Stimulated activated CD8-positive, alpha-beta memory T cell treated with anti-CD3 and anti-CD28 coated beads, Interleukin-4, amount 100 ng/mL, for 24 hours (primary cell): ENCODE data around the gene CHD3.

Source experiments
- DNase-seq: peaks from one replicate; pipeline ENCODE4 v3.0.0-alpha.2; 2020; ENCODE audit warnings: low read depth

The CHD3 gene

GRCh38 chr17:7888184-7888920 is at the start of gene CHD3:
Gene CHD3, plus strand, starts transcription at chr17:7888789. Its CDS starts 212 bp downstream, at chr17:7889001.
- peak; percentile 36 for DNase-seq

DNA sequence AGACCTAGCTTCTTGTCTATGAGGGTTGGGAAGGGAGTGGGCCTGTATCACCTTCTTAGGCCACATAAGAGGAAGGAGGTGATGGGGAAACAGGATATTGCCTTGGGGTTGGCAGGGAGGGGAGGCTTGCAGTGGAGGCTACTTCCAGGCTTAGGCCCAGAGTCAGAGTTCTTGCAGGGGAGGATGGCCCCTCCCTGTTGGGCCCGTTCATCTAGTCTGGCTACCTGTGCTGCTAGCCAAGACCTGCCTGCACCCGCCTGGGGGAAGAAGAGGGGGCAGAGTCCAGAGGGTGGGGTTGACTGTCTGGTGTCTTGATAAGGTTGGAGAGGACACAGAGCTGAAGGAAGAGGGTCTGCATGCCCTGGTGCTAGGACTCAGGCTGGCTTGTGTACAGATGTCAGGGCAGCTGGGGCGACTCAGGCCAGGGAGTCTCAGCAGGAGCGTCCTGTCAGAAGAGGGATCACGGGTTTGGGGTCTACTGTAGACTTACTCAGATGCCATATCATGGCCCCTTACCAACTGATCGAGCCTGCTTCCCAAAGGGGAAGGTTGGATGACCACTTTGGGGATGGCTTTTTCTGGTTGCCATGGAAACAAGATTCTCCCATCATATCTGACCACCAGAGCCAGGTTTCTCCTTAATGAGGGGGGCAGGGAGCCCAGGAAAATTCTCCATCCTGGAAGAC is 49.3 kb upstream of the CHD3 start:
- no peak for DNase-seq

- DNase-seq = no peak
These were observed 48.7 kb upstream of the CHD3 start for GRCh38 chr17:7839876-7840261.

GRCh38 chr17:7840441-7840840 is 48.1 kb upstream of the CHD3 start:
- DNase-seq = no peak

DNA sequence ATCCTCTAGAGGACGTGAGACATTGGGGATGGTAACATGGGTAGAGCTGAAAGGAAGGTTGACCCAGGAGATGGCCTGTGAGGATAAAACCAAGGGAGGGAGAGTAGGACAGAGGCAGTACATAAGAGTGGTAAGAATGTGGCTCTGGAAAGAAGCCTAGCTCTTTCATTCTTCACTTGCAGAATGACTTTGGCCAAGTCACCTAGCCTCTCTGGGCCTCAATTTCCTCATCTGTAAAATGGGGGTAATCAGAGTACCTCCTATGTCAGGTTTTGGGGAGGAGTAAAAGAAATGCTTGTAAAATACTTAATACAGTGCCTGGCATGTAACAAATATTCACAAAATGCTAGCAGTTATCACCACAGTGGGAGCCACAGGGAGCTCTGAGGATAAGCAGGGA is 47.7 kb upstream of the CHD3 start:
- no peak for DNase-seq

DNA sequence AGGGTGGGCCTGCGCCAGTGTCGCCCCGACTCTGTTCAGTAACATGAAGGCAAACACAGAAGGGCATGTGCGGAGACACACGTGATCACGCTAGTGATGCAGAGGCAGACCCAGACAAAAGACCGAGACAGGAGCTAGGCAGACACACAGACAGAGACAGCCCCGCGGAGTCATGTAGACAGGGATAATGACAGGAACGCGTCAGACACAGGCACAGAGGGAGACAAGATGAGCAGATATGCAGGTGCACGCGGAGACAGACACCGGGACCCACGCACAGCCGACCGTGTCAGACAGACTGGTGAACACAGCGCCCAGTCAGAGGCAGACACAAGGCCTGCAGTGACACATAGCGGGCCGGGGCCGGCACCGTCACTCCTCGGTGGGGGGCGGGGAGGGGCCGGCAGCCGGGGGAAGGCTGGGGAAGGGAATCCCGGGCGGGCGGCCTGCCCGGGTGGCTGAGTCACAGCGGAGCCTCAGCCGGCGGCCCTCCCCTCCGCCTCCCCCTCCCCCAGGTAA is 47.1 kb upstream of the CHD3 start:
- DNase-seq = peak; percentile 92

- DNase-seq = peak; percentile 79
These were observed 46.6 kb upstream of the CHD3 start for GRCh38 chr17:7841915-7842379.

DNA sequence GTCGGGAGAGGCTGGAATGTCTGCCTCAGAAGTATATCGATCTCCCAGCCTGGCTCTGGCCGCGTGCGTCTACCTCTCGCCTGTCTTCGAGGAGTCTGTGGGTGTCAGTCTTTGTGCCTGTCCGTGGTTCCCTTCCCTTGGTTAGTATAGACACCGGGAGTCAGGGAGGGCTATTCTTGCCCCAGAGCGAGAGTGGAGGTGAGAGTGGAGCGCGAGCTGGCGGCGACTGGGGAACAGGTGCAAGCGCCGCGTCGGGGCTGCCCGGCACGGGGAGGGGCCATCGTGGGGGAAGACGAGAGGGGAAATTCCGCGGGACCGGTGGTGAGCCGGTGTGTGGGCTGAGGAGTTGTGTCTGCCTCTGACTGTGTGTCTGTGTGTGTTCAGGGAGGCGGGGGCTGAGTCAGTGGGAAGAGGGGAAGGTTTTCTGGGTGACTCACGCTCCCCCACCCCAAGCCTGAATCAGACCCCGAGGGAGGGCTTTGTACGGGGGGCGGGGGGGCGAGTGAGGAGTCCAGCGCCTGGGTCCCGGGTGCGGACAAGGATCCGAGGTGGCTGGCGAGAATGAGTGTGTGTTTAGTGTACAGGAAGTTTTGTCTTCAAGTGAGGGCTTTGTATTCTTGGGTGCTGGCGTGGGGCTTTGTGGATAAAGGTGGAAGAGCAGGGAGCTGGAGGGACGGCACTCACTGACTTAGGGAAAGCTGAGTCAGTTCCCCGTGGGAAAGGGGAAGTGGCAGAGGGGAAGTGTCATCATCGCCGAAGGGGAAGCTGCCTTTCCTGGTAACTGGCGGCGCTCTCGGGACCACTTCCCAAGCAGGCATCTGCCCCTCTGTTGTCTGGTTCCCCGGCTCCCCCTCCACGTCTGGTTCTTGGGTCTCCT is 46.0 kb upstream of the CHD3 start:
- peak; percentile 95 for DNase-seq

DNA sequence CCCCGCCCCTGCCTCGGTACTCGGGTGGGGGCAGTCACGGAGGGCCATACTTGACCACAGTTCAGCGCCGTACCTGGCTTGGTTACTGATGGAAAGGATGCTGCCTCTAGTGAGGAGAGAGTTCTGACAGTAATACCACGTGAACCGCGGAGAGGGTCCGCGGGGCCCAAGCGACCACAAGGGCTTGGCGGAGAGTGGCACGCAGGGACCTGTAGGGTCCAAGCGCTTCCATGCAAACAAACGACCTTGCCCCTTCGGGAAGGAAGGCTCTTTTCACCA is 45.4 kb upstream of the CHD3 start:
- peak; percentile 47 for DNase-seq

DNA sequence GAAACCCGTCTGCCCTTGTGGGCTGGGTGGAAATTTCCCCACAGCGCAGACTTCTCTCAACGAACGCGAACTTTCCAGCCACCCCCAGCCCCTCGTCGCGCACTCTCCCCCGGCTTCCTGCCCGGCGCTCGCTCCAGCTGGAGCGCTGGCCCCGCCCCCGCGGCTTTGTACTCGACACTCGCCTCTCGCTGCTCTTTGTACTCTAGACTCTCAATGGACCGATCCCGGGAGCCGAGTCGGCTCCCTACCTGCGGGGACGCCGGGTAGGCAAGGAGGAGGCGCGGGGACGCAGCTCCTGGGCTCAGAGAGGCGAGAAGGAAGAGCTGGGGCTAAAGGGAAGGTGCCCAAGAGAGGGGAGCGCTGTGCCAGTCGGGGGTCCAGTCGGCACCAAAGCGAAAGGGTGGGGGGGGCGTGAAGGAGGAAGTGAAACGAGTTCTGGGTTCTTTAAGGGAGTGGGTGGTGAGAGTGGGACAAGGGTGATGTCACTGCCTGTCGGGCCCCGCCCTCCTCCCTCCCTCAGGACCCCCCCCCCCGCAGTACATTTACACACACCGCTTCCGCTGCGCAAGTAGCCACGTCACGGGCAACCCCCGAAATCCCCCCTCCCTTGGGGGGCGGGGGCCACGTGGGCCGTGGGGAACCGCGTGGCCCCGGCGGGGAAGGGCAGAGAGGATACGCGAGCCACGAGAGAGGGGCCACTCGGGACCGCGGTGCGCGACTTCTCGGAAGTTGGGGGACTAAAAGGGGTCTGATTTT is 44.9 kb upstream of the CHD3 start:
- peak; percentile 83 for DNase-seq

- peak; percentile 80 for DNase-seq
These were observed 44.1 kb upstream of the CHD3 start for GRCh38 chr17:7844292-7845154.

- DNase-seq = no peak
These were observed 43.1 kb upstream of the CHD3 start for GRCh38 chr17:7845359-7846062.

DNA sequence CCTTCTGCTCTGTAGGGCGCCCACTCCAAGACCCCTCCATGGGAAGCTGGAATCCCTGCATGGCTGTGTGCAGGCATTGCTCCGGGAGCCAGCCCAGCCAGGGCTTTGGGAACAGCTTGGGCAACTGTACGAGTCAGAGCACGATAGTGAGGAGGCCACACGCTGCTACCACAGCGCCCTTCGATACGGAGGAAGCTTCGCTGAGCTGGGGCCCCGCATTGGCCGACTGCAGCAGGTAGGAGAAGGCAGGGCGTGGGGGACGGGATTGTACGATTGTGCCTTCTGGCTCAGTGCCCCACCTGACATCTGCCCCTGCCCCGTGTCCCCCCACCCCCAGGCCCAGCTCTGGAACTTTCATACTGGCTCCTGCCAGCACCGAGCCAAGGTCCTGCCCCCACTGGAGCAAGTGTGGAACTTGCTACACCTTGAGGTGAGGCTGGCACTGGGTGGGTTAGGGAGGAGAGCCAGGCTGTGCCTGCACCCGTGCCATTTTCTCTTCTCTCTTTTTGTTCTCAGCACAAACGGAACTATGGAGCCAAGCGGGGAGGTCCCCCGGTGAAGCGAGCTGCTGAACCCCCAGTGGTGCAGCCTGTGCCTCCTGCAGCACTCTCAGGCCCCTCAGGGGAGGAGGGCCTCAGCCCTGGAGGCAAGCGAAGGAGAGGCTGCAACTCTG is 42.4 kb upstream of the CHD3 start:
- no peak for DNase-seq

DNA sequence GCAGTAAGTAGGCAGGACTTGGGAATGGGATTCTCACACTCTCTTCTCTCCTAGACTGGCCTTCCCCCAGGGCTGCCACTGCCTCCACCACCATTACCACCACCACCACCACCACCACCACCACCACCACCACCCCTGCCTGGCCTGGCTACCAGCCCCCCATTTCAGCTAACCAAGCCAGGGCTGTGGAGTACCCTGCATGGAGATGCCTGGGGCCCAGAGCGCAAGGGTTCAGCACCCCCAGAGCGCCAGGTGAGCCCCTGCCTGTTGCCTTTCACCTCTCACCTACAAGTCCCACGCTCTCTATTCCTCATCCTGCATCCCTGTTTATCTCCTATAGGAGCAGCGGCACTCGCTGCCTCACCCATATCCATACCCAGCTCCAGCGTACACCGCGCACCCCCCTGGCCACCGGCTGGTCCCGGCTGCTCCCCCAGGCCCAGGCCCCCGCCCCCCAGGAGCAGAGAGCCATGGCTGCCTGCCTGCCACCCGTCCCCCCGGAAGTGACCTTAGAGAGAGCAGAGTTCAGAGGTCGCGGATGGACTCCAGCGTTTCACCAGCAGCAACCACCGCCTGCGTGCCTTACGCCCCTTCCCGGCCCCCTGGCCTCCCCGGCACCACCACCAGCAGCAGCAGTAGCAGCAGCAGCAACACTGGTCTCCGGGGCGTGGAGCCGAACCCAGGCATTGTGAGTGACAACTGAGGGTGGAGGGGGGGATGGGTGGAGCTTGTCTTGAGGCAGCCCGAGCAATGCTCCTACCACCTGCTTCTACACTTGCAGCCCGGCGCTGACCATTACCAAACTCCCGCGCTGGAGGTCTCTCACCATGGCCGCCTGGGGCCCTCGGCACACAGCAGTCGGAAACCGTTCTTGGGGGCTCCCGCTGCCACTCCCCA is 41.6 kb upstream of the CHD3 start:
- DNase-seq = no peak

- DNase-seq = no peak
These were observed 40.4 kb upstream of the CHD3 start for GRCh38 chr17:7848131-7848579.

DNA sequence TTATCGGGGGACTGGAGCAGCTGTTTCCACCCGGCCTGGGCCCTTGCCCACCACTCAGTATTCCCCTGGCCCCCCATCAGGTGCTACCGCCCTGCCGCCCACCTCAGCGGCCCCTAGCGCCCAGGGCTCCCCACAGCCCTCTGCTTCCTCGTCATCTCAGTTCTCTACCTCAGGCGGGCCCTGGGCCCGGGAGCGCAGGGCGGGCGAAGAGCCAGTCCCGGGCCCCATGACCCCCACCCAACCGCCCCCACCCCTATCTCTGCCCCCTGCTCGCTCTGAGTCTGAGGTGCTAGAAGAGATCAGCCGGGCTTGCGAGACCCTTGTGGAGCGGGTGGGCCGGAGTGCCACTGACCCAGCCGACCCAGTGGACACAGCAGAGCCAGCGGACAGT is 39.9 kb upstream of the CHD3 start:
- no peak for DNase-seq

DNA sequence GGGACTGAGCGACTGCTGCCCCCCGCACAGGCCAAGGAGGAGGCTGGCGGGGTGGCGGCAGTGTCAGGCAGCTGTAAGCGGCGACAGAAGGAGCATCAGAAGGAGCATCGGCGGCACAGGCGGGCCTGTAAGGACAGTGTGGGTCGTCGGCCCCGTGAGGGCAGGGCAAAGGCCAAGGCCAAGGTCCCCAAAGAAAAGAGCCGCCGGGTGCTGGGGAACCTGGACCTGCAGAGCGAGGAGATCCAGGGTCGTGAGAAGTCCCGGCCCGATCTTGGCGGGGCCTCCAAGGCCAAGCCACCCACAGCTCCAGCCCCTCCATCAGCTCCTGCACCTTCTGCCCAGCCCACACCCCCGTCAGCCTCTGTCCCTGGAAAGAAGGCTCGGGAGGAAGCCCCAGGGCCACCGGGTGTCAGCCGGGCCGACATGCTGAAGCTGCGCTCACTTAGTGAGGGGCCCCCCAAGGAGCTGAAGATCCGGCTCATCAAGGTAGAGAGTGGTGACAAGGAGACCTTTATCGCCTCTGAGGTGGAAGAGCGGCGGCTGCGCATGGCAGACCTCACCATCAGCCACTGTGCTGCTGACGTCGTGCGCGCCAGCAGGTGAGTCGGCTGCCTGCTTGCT is 39.3 kb upstream of the CHD3 start:
- no peak for DNase-seq
